SIG-M5 treated with dmso at 0.1 percent for 504 hours (cell line): ENCODE results near the gene UBLCP1.
"Not testable (repeated sequence)": the region's sequence is repeated elsewhere in the genome, so short reads cannot be mapped to it uniquely, and the experiment has no call there.

ENCODE experiments used
- DNase-seq: peaks from one replicate; lab custom pipeline; 2025; ENCODE audit not compliant: unreplicated experiment; lab: John Stamatoyannopoulos, UW

Gene UBLCP1

DNA sequence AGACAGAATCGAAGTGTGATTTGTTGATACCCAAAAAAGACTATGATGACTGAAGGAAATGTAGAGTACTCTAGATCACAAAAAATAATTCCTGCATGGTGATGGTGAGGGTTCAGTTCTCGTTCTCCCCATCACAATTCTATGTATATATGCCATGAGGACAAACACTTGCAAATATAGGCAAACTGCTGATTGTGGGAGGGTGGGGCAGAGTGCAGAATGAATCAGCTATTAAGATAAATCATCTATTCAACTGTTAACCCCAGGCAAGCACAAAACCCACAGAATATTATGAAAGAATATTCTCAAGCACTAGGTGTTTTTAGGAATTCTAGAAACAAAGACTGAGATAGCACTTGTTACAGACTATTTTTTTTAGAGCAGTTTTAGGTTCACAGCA is 13.9 kb upstream of the UBLCP1 start:
- no peak for DNase-seq

DNA sequence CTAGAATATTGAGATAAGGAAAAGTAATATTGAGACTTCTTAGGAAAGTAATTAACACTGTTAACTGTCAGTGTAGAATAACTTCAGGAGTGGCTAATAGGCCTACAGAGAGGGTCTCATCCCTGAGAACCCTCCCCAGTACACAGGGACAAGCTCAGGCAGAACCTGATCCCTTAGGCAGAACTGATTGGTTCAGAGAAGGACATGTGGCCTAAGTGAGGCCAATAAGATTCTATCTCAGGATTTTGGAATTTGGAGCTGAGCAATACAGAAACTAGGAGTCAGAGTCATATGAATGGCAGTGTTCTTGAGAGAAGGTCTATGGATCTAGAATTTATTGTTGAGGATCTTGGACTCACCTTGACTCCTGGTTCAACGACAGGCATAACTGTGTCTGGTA is 10.9 kb upstream of the UBLCP1 start:
- DNase-seq, result no peak

DNA sequence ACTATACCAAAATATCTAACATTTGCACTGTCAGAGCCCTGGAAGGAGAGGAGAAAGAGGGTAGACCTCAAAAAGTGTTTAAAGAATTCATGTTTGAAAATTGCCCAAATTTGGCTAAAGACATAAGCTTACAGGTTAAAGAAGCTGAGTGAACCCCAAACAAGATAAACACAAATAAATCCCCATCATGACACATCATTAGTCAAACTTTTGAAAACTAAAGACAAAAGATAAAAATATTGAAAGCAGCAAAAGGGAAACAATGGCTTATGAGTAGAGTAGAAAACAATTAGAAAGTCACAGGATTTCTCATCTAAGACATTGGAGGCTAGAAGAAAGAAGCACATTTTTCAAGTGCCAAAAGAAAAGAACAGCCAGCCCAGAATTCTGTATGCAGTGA is 6.1 kb upstream of the UBLCP1 start:
- no peak for DNase-seq

DNA sequence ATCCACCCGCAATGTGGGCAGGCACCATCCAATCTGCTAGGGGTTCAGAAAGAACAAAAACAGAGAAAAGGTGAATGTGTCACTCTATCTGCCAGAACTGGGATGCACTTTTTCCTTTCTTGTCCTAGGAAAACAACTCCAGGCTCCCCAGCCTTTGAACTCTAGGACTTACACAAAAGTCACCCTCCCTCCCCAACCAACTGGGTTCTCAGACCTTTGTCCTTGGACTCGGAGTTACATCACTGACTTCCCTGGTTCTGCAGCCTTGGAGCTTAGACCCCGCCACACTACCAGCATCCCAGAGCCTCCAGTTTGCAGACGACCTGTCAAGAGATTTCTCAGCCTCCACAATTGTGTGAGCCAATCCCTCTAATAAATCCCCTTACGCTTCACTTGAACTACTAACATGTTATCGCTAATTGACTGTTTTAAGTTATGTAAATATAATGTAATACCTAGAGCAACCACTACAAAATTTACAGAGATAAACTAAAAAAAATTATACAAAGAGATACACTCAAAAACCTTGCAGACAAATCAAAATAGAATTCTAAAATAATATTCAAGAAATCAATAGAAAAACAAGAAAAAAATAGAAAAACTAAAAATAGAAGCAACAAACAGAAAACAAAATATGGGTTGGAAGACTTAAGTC is 5.3 kb upstream of the UBLCP1 start:
- DNase-seq, result no peak

DNA sequence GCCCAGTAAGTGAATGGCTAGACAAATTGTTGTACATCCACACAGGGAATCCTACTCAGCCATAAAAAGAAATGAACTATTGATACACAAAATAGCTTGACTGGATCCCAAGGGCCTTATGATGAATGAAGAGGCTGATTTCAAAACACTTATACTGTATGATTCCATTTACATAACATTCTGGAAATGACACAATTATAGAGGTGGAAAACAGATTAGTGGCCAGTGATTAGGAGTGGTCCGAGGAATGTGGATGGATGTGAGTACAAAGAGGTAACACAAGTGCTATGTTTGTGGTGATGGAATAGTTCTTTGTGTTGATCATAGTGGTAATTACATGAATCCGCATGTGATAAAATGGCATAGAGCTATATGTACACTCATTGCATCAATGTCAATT is 4.7 kb upstream of the UBLCP1 start:
- no peak for DNase-seq

DNA sequence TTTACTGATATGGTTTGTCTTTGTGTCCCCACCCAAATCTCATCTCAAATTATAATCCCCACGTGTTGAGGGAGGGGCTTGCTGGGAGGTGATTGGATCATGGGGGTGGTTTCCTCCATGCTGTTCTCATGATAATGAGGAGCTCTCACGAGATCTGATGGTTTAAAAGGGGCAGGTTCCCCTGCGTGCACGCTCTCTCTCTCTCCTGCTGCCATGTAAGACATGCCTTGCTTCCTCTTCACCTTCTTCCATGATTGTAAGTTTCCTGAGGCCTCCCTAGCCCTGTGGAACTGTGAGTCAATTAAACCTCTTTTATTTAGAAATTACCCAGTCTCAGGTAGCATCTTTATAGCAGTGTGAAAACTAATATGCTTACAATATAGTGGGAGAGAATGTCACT is 2.9 kb upstream of the UBLCP1 start:
- DNase-seq, result not testable (repeated sequence)

DNA sequence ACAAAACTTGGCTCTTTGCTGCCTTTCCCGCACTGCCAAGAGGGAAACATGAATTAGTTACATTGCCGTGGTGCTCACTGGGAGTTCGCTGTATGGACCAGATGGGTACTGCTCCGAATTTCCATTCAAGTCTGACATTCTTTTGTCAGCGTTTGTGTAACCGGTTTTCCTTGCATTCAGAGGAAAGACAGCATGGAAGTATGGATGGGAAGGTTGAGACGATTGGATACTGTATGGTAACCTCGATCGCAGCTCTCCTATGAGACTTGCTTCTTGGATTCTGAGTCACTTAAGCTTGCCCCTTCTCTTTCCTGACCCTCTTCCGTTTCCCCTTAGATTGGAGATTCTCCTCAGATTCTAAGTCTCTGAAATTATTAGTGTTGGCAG is 625 bp upstream of the UBLCP1 start:
- DNase-seq, result no peak

DNA sequence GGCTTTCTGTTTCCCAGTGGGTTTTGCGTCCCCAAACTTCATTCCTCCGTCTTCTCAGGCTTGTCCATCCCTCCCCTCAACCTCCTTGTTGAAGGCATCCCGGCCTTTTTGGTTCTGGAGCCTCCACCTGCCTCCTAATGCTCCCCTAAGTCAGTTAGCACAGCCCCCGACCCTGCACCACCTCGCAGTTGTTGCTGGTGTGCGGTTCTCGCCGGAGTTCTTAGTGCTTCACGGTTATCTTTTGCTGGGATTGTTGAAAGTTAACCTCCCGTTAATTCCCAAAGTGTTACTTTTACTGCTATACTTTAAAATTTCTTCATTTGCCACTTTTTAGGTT is 447 bp downstream of the UBLCP1 start:
- DNase-seq, result no peak

DNA sequence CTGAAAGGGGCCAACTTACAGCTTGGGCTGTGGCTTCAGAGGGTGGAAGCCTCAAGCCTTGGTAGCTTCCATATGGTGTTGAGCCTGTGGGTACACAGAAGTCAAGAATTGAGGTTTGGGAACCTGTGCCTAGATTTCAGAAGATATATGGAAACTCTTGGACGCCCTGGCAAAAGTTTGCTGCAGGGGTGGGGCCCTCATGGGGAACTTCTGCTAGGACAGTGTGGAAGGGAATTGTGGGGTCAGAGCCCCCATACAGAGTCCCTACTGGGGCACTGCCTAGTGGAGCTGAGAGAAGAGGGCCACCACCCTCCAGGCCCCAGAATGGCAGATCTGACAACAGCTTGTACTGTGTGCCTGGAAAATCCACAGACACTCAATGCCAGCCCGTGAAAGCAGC is 3.7 kb downstream of the UBLCP1 start:
- DNase-seq, result not testable (repeated sequence)

DNA sequence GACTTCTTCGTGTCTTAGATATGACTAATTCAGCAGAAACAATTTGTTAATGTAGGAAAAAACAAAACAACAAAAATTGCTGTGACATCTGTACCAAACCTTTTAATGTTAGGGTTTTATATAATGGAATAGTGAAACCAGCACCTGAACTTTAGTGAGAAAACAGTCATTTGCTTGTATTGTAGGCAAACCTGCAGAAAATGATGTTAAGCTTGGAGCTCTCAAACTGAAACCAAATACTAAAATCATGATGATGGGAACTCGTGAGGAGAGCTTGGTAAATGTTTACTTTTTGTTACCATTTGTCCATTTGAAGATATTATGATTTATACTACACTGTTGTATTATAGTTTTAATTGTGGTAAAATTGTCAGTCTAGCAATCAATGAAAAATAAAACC is 6.6 kb downstream of the UBLCP1 start:
- no peak for DNase-seq

DNA sequence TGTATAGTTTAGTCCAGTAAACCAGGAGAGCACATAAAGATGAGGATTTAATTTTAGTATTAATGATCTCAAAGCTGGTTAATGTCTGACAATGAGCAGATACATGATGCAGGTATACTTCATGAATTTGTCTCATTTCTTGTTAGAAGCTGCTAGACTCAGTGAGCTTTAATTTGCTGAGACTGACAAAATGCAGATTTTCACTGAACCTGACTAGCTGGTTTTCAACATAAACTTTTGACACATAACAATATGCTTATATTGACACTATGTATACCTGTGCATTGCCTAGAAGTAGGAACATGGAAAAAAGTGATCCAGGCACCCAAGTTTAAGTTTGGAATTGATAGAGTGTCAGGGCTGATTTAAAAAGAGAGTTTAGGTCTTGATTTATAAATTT is 10.8 kb downstream of the UBLCP1 start:
- no peak for DNase-seq

DNA sequence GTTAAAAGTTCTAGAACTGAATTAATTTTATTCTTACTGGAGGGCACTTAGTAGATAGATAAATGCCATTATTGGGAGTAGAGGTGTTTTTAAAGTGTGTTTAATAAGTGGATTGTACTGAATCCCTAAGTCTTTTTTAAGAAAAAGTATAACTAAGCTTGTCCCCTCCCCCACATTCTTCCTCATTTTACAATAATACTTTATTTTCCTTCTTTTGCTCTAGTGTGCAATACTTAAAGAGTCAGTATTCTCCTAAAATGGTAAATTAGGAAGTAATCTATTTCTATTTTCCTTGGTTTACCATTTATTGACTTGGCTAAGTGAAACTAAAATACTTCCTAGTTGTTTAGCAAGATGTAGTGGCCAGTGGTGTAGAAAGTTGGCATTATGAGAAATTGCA is 11.6 kb downstream of the UBLCP1 start:
- no peak for DNase-seq

DNA sequence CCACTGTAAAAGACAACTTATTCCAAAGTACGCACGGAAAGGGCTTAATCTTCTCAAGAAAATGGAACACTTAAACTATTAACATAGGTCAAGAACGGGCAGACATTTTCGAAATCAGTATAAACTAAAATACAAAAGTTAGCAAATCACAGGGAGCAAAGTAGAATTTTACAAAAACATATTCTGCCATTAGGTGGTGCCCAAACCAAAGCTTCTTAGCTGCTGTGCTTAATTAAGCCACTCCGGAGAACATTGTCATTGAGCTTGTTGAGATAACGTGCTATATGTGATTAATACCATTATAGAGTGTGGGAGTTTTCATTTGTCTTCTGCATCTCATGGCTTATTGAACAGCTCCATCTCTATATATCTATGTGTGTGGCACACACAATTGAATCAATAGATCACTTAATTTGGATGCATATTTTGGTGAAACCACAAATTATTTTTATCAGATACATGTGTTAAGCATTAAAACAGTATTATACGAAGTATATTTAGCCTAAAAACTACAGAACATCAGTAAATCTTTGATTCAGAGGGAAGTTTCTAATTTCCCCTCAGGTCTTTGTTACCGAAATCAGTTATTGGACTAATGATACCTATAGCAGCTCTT is 23.4 kb downstream of the UBLCP1 start:
- DNase-seq, result peak; percentile 37

DNA sequence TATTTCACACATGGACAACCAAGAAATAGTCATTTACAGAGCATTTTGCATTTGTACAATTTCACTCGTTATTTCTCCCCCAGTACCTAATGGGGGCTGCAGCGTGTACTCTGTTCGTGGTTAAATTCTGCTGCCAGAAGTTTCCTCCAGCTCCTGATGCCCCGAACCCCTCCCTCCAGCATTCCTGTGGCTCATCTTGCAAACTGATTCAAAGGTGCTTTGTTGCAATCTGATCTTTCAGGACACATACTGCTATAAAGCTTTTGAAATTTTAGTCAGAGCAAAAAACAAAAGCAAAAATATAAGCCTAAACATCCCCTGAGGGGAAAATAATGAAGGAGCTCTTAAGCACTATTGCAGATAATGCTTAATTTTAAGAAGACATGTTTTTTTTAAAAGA is 27.7 kb downstream of the UBLCP1 start:
- no peak for DNase-seq

DNA sequence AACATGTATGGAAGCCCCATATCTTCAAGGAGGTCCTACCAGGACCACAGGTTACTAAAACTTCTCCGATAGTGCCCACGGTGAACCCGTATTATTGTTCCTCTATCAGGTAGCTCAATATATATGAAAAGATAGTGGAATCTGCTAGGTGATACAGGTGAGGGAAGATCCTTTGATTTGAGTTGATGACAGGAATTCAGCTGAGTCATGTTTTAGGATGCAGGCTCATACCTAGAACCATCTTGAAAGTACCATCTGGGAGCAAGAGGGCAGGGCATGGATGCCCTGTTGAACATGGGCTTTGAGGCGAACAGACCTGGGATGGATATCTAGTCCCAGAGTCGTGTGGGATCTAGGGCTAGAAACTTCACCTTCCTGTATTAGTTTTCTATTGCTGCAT is 31.8 kb downstream of the UBLCP1 start:
- no peak for DNase-seq

DNA sequence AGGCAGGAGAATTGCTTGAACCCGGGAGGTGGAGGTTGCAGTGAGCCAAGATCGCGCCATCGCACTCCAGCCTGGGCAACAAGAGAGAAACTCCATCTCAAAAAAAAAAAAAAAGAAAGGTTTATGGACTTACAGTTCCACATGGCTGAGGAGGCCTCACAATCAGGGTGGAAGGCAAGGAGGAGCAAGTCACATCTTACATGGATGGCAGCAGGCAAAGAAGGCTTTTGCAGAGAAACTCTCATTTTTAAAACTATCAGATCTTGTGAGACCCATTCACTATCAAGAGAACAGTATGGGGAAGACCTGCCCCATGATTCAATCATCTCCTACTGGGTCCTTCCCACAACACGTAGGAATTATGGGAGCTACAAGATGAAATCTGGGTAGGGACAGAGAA is 34.2 kb downstream of the UBLCP1 start:
- not testable (repeated sequence) for DNase-seq

DNA sequence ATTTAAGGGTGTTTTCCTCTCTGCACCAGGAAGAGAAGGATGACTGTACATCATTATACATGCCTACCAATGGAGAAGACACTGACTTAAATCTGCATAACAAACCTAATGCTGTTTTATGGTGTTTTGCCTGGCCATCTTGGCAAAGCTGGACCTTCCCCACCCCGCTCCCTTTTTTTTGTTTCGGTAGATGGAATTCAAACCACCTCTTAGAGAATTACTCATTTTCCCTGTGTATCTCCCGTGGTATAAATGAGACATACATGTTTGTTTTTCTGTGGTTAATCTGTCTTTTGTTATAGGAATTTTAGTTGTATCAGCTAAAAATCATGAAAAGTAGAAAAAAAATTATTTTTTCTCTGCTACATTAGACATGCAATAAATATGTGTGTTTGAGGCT is 38.4 kb downstream of the UBLCP1 start:
- DNase-seq, result no peak

DNA sequence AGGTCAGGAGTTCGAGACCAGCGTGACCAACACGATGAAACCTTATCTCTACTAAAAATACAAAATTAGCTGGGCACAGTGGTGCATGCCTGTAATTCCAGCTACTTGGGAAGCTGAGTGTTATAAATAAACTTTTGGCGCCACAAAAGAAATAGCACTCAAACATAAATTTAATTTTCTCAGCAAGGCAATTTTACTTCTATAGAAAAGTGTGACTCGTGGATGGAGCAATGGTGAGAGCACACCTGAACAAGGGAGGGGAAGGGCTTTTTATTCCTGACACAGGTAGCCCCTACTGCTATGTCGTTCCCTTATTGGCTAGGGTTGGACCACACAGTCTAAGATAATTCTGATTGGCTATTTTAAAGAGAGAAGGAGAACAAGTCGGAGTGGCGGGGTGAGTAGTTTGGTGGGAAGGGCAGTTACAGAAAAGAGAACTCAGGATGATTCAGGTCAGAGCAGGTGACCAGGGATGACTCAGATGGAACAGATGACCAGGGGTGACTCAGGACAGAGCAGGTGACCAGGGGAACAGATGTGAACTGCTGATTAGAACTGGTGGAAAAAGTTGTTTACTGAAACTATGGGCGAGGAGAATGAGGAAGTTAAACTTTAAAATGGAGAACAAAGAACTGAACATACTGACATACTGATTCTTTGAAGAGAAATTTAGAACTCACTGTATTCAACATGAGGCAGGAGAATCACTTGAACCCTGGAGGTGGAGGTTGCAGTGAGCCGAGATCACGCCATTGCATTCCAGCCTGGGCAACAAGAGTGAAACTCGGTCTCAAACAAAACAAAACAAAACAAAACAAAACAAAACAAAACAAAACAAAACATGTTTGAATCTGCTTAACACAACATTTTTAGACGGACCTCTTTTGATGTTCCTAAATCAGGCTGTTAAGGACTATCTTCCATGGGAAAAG is 39.1 kb downstream of the UBLCP1 start:
- peak; percentile 50 for DNase-seq

DNA sequence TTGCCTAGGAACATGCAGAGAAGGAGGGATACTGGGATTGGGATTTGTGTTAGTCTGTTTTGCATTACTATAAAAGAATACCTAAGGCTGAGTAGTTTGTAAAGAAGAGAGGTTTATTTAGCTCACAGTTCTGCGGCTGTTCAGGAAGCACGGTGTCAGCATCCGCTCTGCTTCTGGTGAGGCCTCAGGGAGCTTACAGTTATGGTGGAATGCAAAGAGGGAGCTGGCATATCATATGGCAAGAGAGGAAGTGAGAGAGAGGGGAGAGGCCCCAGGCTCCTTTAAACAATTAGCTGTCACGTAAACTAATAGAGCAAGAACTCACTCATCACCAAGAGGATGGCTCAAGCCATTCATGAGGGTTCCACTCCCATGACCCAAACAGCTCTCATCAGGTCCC is 40.2 kb downstream of the UBLCP1 start:
- DNase-seq, result no peak

DNA sequence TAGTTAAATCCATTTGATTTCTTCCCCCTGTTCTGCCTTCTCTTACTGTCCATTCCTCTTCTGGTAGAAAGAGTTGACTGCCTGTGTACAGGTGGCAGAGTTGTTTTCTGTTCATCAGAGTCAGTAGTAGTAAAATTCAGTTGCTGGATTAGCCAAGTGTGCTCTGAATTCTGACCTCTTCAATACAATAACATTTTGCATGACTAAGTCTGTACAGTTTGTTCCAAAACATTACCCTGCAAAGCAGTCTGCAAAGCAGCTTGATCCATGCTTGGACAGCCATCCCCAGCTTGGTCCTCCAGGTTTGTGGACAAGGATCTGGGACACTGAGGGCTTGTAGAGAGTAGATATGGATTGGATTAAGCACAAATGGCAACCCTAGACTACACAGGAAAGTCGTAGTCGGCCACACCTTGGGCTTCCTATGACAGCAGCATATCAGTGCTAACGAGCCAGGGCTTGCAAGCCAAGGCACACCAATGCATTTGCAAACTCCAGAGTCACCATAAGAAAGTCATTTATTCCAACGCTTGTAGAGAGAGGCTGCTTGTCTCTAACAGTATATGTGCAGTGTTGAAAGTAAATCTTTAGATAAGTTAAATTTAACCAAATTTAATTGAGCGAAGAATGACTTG is 42.0 kb downstream of the UBLCP1 start:
- no peak for DNase-seq

DNA sequence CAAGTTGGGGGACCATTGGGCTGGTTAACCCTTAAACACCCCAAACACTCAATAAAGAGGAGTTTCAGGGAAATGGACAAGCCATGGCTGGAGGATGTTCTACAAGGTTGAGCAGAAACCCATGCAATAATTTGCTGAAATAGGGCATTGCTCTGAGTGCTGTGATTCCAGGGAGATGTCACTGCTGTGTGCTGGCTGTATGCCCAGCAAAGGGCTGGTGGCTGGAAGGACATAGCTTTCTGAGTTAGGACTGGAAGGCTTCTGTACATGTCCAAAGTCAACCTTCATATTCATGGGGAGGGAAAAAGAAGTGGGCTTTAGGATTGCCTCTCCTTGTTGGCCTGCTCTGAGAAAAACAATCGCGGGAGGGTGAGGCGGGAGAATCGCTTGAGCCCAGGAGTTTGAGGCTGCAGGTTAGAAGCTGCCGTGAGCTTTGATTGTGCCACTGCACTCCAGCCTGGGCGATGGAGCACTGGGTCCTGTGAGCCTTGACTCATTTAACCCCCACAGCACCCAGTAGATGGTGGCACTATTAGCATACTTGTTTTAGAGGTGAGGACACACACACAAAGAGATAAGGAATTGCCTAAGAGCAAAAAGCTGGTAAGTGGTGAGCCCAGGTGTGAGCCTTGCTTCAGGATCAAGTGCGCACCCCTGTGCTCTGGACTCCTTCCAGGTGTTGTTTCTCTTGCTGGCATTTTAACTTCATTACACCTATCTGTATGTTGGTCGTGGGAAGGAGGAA is 46.8 kb downstream of the UBLCP1 start:
- DNase-seq, result no peak
